Suprapubic skin (tissue), 3 donors: Measurements from ENCODE around the gene DOK6.

Source experiments
- POLR2A ChIP-seq, 2 donors: fragments of 450-650 bp; IDR thresholded peaks; one replicate each; pipeline ENCODE4 v1.6.1; 2017; ENCODE audit warnings: antibody characterized with exemption in 2 of 2, mild to moderate bottlenecking in 2 of 2, moderate library complexity in 2 of 2
- TF ChIP-seq, protein P1 (sequence below), 2 donors: fragments of 200-600 bp in 1 of 2; fragments of 450-650 bp in 1 of 2; sonication (generic) in 1 of 2; IDR thresholded peaks; one replicate each; pipeline ENCODE4 v1.5.1; 2016 to 2019; ENCODE audit warnings: antibody characterized with exemption in 2 of 2, mild to moderate bottlenecking in 1 of 2, moderate library complexity in 1 of 2

DNA sequence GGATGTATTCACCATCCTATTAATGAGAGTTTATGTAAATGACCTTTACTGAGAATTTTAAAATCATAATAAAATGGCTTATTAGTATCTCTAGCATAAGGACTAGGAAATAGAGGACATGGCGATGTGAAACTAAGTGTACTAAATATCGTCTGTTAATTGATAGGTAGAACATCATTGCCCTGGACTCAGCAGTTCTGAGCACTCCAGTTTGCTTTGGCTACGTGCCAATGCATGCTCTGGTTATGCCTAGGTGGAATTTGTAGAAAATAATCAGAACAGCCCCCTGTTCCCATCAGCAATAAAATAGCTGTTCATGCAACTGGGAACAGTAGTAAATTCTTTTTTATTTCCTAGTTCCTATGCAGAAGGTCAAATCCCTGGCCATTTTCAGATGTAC lies 247.8 kb downstream of the DOK6 start:
- TF ChIP-seq, protein P1, sequence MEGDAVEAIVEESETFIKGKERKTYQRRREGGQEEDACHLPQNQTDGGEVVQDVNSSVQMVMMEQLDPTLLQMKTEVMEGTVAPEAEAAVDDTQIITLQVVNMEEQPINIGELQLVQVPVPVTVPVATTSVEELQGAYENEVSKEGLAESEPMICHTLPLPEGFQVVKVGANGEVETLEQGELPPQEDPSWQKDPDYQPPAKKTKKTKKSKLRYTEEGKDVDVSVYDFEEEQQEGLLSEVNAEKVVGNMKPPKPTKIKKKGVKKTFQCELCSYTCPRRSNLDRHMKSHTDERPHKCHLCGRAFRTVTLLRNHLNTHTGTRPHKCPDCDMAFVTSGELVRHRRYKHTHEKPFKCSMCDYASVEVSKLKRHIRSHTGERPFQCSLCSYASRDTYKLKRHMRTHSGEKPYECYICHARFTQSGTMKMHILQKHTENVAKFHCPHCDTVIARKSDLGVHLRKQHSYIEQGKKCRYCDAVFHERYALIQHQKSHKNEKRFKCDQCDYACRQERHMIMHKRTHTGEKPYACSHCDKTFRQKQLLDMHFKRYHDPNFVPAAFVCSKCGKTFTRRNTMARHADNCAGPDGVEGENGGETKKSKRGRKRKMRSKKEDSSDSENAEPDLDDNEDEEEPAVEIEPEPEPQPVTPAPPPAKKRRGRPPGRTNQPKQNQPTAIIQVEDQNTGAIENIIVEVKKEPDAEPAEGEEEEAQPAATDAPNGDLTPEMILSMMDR (IDR thresholded peaks at IDR 0.05) = no peak
- TF ChIP-seq POLR2A (IDR thresholded peaks at IDR 0.05) = no peak
